ENCODE results near the gene ZAR1L.

The ZAR1L gene

GRCh38 chr13:32254916-32255723, 60.0 kb downstream of the ZAR1L start:
- no peak for DNase-seq

GRCh38 chr13:32254416-32254815, 60.7 kb downstream of the ZAR1L start:
- no peak for DNase-seq

GRCh38 chr13:32253911-32254399, 61.2 kb downstream of the ZAR1L start:
- DNase-seq = no peak

Data from HCEC 1CT (cell line).